HFFc6 (cell line): Measurements from ENCODE around the gene RRP7A. TPM values are rescaled to one million over a fixed set of nuclear protein-coding genes. Genes with fewer than 3 reads are reported as not detected.
"Not testable (repeated sequence)": the region's sequence is repeated elsewhere in the genome, so short reads cannot be mapped to it uniquely, and the experiment has no call there.

Source experiments
- DNase-seq: peaks from one replicate; pipeline ENCODE4 v3.0.0-alpha.2; 2018
- H3K27ac Mint-ChIP-seq: 2 replicates; pipeline ENCODE4 v1.8.0; 2020; ENCODE audit warnings: mild to moderate bottlenecking, mixed read lengths
- H3K27me3 Mint-ChIP-seq: 2 replicates; pipeline ENCODE4 v1.8.0; 2021; ENCODE audit warnings: mild to moderate bottlenecking, moderate library complexity, mixed read lengths; ENCODE audit not compliant: insufficient read depth
- H3K36me3 Mint-ChIP-seq: 2 replicates; pipeline ENCODE4 v1.8.0; 2021; ENCODE audit warnings: low read depth, mixed read lengths
- H3K4me1 Mint-ChIP-seq: 2 replicates; pipeline ENCODE4 v1.8.0; 2020; ENCODE audit warnings: low read depth, mixed read lengths
- H3K4me3 Mint-ChIP-seq: 2 replicates; pipeline ENCODE4 v1.8.0; 2020; ENCODE audit warnings: mild to moderate bottlenecking, moderate library complexity, mixed read lengths
- H3K9me3 Mint-ChIP-seq: 2 replicates; pipeline ENCODE4 v1.8.0; 2020; ENCODE audit warnings: mild to moderate bottlenecking, mixed read lengths
- CTCF ChIP-seq: fragments of 200-600 bp; sonication (generic); IDR thresholded peaks from 2 replicates; pipeline ENCODE4 v1.5.0; 2021; ENCODE audit warnings: antibody characterized with exemption, mild to moderate bottlenecking
- long read RNA-seq: library from polyadenylated mRNA; unstranded; transcript quantifications from one replicate; pipeline ENCODE4 v2.0.0, GENCODE V29; 2019
- total RNA-seq, 6 experiments: library from RNA; stranded (reverse); fragmentation: NEBNext Ultra II Directional; extraction: Animal tissue kit (Norgen Biotek cat#: 25700); gene quantifications; 2 replicates in 1 of 6; 3 replicates in 5 of 6; pipeline ENCODE4 v1.2.3, GENCODE V29; 2021

Gene RRP7A
- 100 to 1,000 TPM in 2 of 6 experiments, 10 to 100 TPM in 4; 88.7 to 107 (median 97.5) TPM for total RNA-seq
- long read RNA-seq, transcript RRP7A-201 (7 exons, 3,801 nt) = major isoform, 220 of 250 reads
- long read RNA-seq, partial matches to known transcripts = 12 of 250 reads
- long read RNA-seq, other reads (novel, unspliced or antisense) = 18 of 250 reads

- Mint-ChIP-seq H3K36me3 (peaks cover 15% of the 10 kb centered on the region), H3K9me3 (peaks cover 4% of the 10 kb centered on the region; the same call in 1 of the 2 replicates), H3K4me3 (peak within 1 kb of the TSS; percentile 100), H3K4me1 (peaks cover 14% of the 10 kb centered on the region), H3K27me3 (peaks cover 2% of the 10 kb centered on the region; the same call in 1 of the 2 replicates), H3K27ac (peak within 1 kb of the TSS; percentile 96)
- peak; percentile 28; the same call in 1 of the 2 replicates for TF ChIP-seq CTCF
- peak; percentile 68 for DNase-seq
Observed at GRCh38 chr22:42519525-42520401, at the start of gene RRP7A. TSS of gene RRP7A (minus strand) at chr22:42519796. CDS start at chr22:42519786, 10 bp downstream.

- not testable (repeated sequence) for H3K27me3 Mint-ChIP-seq, H3K27ac Mint-ChIP-seq, H3K4me3 Mint-ChIP-seq, H3K36me3 Mint-ChIP-seq, H3K4me1 Mint-ChIP-seq, H3K9me3 Mint-ChIP-seq, DNase-seq
Observed at GRCh38 chr22:42567950-42568349, 48.4 kb upstream of the RRP7A start.

GRCh38 chr22:42565956-42566355, 46.4 kb upstream of the RRP7A start:
- peaks cover 1% of the 10 kb centered on the region for H3K27me3 Mint-ChIP-seq
- H3K4me1 Mint-ChIP-seq = no peaks in the 10 kb centered on the region
- H3K27ac Mint-ChIP-seq = no peak overlapping the region
- H3K9me3 Mint-ChIP-seq = no peaks in the 10 kb centered on the region
- no peak for TF ChIP-seq CTCF
- no peak overlapping the region for H3K4me3 Mint-ChIP-seq
- DNase-seq = no peak
- no peaks in the 10 kb centered on the region; the same call in 1 of the 2 replicates for H3K36me3 Mint-ChIP-seq

- H3K27ac Mint-ChIP-seq = no peak overlapping the region
- no peak for DNase-seq
Observed at GRCh38 chr22:42564699-42565098, 45.1 kb upstream of the RRP7A start.

GRCh38 chr22:42563943-42564342, 44.3 kb upstream of the RRP7A start:
- H3K4me1 Mint-ChIP-seq, H3K36me3 Mint-ChIP-seq, H3K27me3 Mint-ChIP-seq, H3K9me3 Mint-ChIP-seq, H3K4me3 Mint-ChIP-seq, DNase-seq, H3K27ac Mint-ChIP-seq: not testable (repeated sequence)

More at GRCh38 chr22:42564699-42565098, 45.1 kb upstream of the RRP7A start:
- H3K27me3 Mint-ChIP-seq = no peaks in the 10 kb centered on the region; the same call in 1 of the 2 replicates
- TF ChIP-seq CTCF = no peak
- H3K4me3 Mint-ChIP-seq = no peak overlapping the region
- H3K4me1 Mint-ChIP-seq = no peaks in the 10 kb centered on the region
- H3K9me3 Mint-ChIP-seq = no peaks in the 10 kb centered on the region
- no peaks in the 10 kb centered on the region; the same call in 1 of the 2 replicates for H3K36me3 Mint-ChIP-seq

- no peak overlapping the region for H3K4me3 Mint-ChIP-seq
Observed at GRCh38 chr22:42562684-42563083, 43.1 kb upstream of the RRP7A start.

More at GRCh38 chr22:42562684-42563083, 43.1 kb upstream of the RRP7A start:
- no peak for TF ChIP-seq CTCF
- no peaks in the 10 kb centered on the region; the same call in 1 of the 2 replicates for H3K36me3 Mint-ChIP-seq
- no peak overlapping the region for H3K27ac Mint-ChIP-seq
- H3K9me3 Mint-ChIP-seq = no peaks in the 10 kb centered on the region
- no peak for DNase-seq
- no peaks in the 10 kb centered on the region; the same call in 1 of the 2 replicates for H3K27me3 Mint-ChIP-seq
- H3K4me1 Mint-ChIP-seq = no peaks in the 10 kb centered on the region
